DND-41 (cell line): ENCODE measurements around the gene TRIOBP.

Source experiments
- ATAC-seq: fragments of 200-7000 bp; cut with Tn5 transposase; 3 replicates; pipeline ENCODE4 v1.9.1; 2021; ENCODE audit warnings: low read depth; ENCODE audit not compliant: insufficient read depth
- DNase-seq: peaks from one replicate; pipeline ENCODE4 v3.0.0-alpha.2; 2020
- H2AFZ ChIP-seq: 2 replicates; pipeline ENCODE4 v1.6.0; 2012; ENCODE audit warnings: low read depth, low read length
- H3K27ac ChIP-seq: 2 replicates; pipeline ENCODE4 v1.5.1; 2012; ENCODE audit warnings: low read length, inconsistent platforms
- H3K27me3 ChIP-seq: fragments of 200-600 bp; sonication (generic); 2 replicates; pipeline ENCODE4 v1.6.0; 2012; ENCODE audit warnings: low read length, mild to moderate bottlenecking, inconsistent platforms; ENCODE audit not compliant: insufficient read depth, poor library complexity
- H3K36me3 ChIP-seq: 2 replicates; pipeline ENCODE4 v1.5.1; 2012; ENCODE audit warnings: low read length, inconsistent platforms; ENCODE audit not compliant: insufficient read depth
- H3K4me1 ChIP-seq: 2 replicates; pipeline ENCODE4 v1.5.1; 2012; ENCODE audit warnings: mild to moderate bottlenecking, low read length; ENCODE audit not compliant: insufficient read depth
- H3K4me2 ChIP-seq: 2 replicates; pipeline ENCODE4 v1.6.0; 2012; ENCODE audit warnings: mild to moderate bottlenecking, moderate library complexity, low read length, inconsistent platforms; ENCODE audit not compliant: insufficient read depth
- H3K4me3 ChIP-seq, 2 experiments: fragments of 200-600 bp in 1 of 2; shearing (Covaris generic) in 1 of 2; 2 replicates each; pipeline ENCODE4 v1.5.1; 2012 to 2016; ENCODE audit warnings: inconsistent platforms in 2 of 2, low read length in 2 of 2, mild to moderate bottlenecking in 2 of 2, low read depth in 1 of 2, moderate library complexity in 1 of 2
- H3K79me2 ChIP-seq: 2 replicates; pipeline ENCODE4 v1.6.0; 2012; ENCODE audit warnings: low read length, inconsistent platforms; ENCODE audit not compliant: insufficient read depth
- H3K9ac ChIP-seq: 2 replicates; pipeline ENCODE4 v1.6.0; 2012; ENCODE audit warnings: low read depth, mild to moderate bottlenecking, inconsistent platforms, low read length, moderate library complexity
- H3K9me3 ChIP-seq: 2 replicates; pipeline ENCODE4 v1.5.1; 2012; ENCODE audit warnings: low read length, moderate library complexity, mild to moderate bottlenecking, inconsistent platforms; ENCODE audit not compliant: insufficient read depth, severe bottlenecking
- H4K20me1 ChIP-seq: 2 replicates; pipeline ENCODE4 v1.6.0; 2012; ENCODE audit warnings: low read length; ENCODE audit not compliant: insufficient read depth
- CTCF ChIP-seq: IDR thresholded peaks from 2 replicates; pipeline ENCODE4 v1.5.1; 2012; ENCODE audit warnings: borderline replicate concordance, low read length, moderate library complexity, mild to moderate bottlenecking; ENCODE audit not compliant: poor library complexity, severe bottlenecking; ENCODE audit errors: extremely low read depth
- EZH2 ChIP-seq: IDR thresholded peaks from 3 replicates; pipeline ENCODE4 v1.6.1; 2012; ENCODE audit warnings: borderline replicate concordance, low read depth, mild to moderate bottlenecking, moderate library complexity, low read length, inconsistent platforms; ENCODE audit not compliant: severe bottlenecking

The TRIOBP gene

GRCh38 chr22:37732699-37733607 lies 36.1 kb downstream of the TRIOBP start:
- H3K4me2 ChIP-seq = no peak overlapping the region

GRCh38 chr22:37733625-37734401 lies 37.0 kb downstream of the TRIOBP start:
- Histone ChIP-seq H3K4me3 (no peak overlapping the region), H2AFZ (no peak overlapping the region), H3K27ac (no peak overlapping the region), H3K79me2 (no peaks in the 10 kb centered on the region), H4K20me1 (no peaks in the 10 kb centered on the region), H3K27me3 (no peaks in the 10 kb centered on the region), H3K4me2 (no peak overlapping the region), H3K9me3 (no peaks in the 10 kb centered on the region), H3K9ac (no peak overlapping the region), H3K4me1 (no peaks in the 10 kb centered on the region), H3K36me3 (no peaks in the 10 kb centered on the region)
- DNase-seq (no peak), ATAC-seq (no peak)
- no peak for TF ChIP-seq EZH2
- TF ChIP-seq CTCF = no peak

More at GRCh38 chr22:37732699-37733607, 36.1 kb downstream of the TRIOBP start:
- Histone ChIP-seq H2AFZ (no peak overlapping the region), H3K36me3 (no peaks in the 10 kb centered on the region), H3K27ac (no peak overlapping the region), H3K27me3 (no peaks in the 10 kb centered on the region), H3K79me2 (no peaks in the 10 kb centered on the region), H3K9ac (no peak overlapping the region), H3K9me3 (no peaks in the 10 kb centered on the region), H4K20me1 (no peaks in the 10 kb centered on the region), H3K4me3 (no peak overlapping the region), H3K4me1 (no peaks in the 10 kb centered on the region)
- ATAC-seq (no peak), DNase-seq (no peak)
- TF ChIP-seq EZH2 (no peak), CTCF (no peak)

- Histone ChIP-seq H2AFZ (no peak overlapping the region), H3K27ac (no peak overlapping the region), H3K4me1 (no peaks in the 10 kb centered on the region), H4K20me1 (no peaks in the 10 kb centered on the region), H3K27me3 (no peaks in the 10 kb centered on the region), H3K36me3 (no peaks in the 10 kb centered on the region), H3K4me2 (no peak overlapping the region), H3K79me2 (no peaks in the 10 kb centered on the region), H3K9me3 (no peaks in the 10 kb centered on the region), H3K4me3 (no peak overlapping the region), H3K9ac (no peak overlapping the region)
- ATAC-seq (no peak), DNase-seq (no peak)
- TF ChIP-seq EZH2 (no peak), CTCF (no peak)
Measured at GRCh38 chr22:37734402-37734700, 37.5 kb downstream of the TRIOBP start.
